Stimulated activated CD4-positive, alpha-beta T cell treated with anti-CD3 and anti-CD28 coated beads, Interleukin-1b, Interleukin-23, amount 100 ng/mL, for 24 hours (primary cell): ENCODE data around the gene YJU2.
"Not testable (repeated sequence)": the region's sequence is repeated elsewhere in the genome, so short reads cannot be mapped to it uniquely, and the experiment has no call there.

Experiments
- DNase-seq, 4 experiments: peaks; one replicate each; pipeline ENCODE4 v3.0.0-alpha.2; 2020; ENCODE audit warnings: low read depth in 4 of 4, low spot score in 1 of 4

YJU2 gene

DNA sequence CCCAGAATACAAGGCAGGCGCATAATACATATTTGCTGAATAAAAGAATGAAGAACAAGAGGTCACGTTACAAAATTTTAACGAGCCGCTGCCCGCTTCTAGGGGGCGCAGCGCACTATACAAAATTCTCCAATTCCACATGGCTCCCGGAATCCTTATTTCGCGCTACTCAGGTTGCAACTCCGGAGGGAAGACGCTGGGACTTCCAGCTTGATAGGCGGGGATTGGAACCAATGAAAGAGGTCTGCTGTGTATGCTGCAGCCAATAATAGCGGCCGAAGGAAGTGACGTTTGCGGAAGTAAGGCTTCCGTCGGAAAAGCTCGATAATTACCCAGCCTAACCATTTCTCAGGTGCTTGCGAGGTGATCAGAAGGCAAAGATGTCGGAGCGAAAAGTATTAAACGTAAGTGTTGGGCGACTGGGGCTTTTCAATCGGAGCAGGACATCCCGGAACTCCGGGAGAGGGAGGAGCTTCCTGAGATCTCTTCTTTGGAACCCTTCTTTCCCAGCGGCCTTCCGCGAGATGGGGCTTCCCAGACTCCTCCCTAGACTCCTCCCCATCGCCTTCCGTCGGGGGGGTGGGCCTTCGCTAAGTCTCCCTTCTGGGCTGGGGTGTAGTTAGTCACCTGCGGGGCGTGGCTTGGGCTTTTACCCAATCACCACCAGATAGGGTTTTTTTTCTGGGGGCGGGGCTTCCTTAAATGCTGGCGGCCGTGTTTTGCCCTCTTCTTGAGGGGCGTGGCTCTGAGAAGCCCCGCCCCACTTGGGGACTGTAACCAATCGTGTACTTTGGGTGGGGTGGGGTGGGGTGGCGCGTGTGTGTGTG lies at the start of gene YJU2:
YJU2 (plus strand) TSS at position 314 of the 827 bp plus-strand sequence; CDS start at position 381, 67 bp downstream.
- peak; percentile 96 to 99 (median 98) for DNase-seq

DNA sequence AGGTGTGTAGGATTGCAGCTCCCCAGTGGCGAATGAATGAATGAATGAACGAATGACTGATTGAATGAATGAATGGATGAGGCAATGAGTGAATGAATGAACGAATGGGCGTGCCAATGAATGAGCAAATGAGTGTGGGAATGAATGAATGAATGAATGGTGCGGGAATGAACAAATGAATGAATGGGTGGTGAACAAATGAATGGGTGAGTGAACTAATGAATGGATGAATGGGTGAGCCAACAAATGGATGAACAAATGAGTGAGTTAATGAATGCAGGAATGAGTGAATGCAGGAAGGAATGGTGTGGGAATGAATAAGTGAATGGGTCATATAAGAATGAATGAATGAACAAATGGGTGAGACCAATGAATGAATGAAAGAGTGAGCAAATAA lies 49.7 kb upstream of the YJU2 start:
- DNase-seq: no peak

DNA sequence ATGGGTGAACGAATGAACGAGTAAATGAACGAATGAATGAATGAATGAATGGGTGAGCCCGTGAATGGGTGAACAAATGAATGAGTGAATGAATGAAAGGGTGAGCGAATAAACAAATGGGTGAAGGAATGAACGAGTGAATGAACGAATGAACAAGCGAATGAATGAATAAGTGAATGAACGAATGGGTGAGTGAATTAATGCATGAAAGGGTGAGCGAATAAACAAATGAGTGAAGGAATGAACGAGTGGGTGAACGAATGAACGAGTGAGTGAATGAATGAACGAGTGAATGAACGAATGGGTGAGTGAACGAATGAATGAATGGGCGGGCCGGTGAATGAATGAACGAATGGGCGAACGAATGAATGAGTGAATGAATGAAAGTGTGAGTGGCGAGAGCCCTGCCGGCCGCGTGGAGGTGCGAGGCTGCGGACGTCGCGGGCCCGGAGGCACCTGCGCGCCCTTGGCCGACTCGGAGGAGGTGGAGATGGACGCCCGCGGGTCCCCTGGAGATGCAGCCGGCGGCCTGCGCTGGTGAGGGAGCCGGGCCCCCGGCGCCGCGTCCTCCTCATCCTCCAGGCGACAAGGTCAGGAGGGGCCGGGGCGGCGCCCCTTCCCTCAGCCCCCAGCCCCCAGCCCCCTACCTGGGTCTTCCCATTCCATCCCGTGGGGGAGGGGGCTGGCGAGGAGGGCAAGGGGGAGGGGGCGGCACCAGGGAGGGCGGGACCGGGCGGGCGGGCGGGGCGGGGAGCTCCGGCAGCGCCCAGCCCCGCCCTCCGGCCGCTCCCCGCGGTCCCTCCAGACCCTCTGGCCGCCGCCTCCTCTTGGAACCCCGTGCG lies 49.0 kb upstream of the YJU2 start:
- no peak for DNase-seq

DNA sequence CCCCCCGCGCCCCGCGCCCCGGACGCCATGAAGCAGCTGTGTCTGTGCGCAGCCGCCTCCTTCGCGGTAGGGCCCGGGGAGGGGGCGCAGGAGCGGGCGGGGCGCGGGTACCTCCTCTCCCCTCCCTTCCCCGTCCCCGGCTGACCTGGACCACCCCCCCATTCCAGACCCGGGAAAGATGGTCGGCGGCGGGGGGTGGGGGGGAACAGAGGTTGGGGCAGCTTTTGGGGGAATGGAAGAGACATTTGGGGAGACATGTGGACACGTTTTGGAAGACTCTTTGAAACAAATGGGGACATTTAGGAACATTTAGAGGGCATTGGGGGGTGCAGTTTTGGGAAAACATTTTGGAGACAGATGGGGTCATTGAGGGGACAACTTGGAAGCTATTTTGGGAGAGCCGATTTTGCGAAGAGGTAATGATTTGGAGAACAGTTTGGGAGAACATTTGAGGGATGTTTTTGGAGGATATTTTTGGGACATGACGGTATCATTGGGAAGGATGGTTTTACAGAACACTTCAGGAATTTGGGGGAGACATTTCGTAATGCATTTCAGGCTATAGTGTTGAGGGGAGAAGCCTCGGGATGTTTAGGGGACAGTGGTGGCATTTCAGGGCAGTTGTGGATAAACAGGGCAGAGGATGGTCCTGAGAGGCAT lies 48.3 kb upstream of the YJU2 start:
- no peak for DNase-seq

DNA sequence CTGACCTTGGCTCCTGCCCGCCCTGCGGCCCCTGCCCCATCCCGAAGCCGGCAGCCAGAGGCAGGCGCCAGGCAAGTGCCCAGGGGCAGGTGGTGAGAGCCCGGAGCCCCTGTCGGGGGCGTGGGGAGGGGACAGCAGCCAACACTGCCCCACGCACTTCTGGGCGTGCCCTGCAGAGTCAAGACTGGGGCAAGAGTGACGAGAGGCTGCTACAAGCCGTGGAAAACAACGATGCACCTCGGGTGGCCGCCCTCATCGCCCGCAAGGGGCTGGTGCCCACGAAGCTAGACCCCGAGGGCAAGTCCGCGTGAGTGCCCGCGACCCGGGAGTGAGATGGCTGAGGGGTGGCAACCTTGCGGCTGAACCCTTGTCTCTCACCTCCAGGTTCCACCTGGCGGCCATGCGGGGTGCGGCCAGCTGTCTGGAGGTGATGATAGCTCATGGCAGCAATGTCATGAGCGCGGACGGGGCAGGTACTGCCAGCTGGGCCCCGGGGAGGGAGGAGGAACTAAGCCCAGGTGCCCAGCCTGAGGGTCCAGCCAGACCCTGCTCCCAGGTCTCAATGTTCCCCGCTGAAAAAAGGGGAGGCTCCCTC lies 47.1 kb upstream of the YJU2 start:
- no peak for DNase-seq

DNA sequence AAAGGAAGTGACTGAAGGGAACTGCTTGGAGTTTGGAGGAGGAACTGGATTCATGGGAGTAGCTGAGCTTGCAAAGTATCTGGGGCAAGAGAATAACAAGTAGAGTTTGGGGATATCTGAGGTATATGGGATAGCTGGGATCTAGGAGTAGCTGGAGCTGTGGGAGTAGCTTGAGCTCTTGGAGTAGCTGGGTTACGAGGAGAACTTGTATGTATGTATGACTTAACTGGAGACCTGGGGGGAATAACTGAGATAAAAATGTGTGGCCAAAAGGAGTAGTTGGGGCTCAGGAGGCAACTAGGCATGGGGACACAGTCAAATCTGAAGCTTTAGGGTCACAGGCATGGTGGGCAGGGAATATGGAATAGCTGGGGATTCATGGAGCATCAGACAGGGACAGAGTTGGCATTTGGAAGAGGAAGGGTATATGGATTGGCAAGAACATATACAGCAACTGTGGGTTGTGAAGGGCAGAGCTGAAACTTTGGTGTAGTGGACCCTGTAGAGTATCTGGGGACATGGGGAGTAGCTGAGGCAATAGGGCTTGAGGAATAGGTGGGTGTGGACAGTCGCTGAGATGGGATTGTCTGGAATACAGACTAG lies 45.8 kb upstream of the YJU2 start:
- DNase-seq: no peak

DNA sequence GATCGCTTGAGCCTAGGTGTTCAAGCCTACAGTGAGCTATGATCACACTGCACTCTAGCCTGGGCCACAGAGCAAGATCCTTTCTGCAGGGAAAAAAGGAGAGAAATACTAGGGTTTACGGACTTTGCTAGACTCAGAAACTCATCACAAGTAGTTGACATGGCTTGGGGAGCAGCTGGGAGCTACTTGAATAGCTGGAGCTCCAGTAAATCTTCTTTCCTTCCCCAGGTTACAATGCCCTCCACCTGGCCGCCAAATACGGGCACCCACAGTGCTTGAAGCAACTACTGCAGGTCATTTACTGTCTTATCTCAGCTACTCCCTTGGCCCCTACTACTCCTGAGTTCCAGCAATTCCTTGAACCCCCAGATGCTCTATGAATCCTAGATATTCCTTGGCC lies 45.1 kb upstream of the YJU2 start:
- no peak for DNase-seq

DNA sequence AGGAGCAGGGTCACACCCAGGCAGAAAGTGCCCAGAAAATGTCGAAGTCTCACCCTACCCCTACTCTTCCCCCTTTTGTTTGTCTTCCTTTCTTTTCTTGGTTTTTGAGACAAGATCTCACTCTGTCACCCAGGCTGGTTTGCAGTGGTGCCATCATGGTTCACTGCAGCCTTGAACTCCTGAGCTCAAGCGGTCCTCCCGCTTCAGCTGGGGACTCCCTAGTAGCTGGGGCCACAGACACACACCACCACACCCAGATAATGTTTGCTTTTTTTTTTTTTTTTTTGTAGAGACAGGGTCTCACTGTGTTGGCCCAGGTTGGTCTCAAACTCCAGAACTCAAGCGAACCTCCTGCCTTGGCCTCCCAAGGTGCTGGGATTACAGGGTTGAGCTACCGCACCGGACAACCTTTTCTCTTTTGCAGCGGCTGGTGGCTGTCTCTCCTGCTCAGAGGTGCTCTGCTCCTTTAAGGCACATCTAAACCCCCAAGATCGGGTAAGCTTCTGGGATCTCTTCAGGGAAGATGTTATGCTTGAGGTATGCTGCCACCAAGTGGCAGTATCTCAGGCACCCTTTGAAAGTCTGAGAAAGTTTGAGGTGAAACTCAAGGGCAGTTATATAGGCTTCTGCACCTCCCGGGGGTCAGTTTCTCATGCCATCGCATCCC lies 39.9 kb upstream of the YJU2 start:
- no peak for DNase-seq

DNA sequence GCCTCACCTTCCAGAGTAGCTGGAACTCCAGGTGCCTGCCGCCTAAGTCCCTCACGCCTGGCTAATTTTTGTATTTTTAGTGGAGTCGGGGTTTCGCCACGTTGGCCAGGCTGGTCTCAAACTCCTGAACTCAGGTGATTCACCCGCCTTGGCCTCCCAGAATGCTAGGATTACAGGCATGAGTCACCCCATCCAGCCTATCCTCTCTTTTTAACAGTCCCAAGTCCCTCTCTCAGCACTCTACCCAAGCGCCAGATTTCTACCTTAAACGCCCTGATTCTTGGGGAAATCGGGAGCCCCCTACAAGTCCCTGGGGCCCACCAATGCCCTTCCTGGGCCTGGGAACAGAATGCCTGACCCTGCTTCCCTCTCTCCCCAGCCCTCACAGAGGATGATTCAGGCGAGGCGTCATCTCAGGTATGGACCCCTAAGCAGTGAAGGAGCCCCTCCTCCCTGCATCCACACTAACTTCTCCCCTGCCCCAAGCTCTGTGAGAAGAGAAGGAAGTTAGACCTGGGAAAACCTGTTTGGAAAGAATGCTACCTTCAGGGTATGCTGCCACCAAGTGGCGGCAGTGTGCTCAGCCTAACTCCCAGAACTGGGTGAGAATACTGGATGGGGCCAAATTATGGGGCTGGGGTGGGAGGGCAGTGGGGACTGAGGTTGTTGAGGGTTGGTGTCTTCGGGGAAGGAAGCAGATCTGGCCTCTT lies 38.3 kb upstream of the YJU2 start:
- no peak for DNase-seq

DNA sequence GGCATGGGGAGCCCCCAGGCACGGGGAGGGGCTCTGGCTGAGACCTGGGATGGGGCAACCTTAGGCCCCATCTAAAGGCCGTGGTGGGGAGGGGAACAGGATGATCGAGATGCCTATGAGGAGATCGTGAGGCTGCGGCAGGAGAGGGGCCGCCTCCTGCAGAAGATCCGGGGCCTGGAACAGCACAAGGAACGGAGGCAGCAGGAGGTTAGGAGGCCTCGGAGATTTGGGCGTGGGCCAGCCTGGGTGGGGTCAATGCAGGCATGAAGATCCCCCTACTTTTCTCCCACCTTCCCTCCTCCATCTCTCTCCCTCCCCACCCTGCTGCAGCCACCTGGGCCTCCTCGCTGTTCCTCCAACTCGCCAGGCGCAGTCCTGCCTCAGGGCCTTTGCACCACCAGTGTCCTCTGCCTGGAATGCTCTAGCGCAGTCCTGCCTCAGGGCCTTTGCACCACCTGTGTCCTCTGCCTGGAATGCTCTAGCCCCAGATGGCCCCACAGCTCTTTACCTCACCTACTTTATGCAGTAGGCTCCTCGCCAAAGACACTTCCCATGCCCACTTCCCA lies 36.6 kb upstream of the YJU2 start:
- no peak for DNase-seq

DNA sequence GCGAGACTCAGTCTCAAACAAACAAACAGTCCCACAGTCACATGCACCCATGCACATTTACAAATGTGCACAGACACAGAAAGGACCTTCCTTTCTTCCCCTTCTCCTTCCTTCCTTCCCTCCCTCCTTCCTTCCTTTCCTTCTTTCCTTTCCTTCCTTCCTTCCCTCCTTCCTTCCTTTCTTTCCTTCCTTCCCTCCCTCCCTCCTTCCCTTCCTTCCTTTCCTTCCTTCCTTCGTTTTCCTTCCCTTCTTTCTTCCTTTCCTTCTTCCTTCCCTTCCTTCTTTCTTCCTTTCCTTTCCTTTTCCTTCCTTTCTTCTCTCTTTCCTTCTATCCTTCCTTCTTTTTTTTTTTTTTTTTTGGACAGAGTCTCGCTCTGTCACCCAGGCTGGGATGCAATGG lies 33.8 kb upstream of the YJU2 start:
- DNase-seq: no peak

DNA sequence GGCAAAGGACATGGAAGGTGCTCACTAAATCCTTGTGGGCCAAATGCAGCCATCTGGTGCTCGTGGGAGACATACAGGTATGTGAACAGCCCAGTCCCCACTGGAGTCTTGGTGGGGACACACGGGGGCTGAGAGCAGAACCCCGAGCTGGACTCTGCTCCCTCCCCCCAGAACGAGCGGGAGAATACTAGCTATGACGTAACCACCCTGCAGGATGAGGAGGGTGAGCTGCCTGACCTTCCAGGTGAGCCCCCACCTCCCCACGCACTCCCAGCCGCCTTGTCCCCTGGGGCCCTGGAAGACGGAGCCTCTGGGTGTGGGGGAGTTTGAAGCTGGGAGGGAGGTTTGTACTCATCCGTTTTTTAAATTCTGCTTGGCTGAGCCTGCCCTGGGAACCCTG lies 31.1 kb upstream of the YJU2 start:
- no peak for DNase-seq

DNA sequence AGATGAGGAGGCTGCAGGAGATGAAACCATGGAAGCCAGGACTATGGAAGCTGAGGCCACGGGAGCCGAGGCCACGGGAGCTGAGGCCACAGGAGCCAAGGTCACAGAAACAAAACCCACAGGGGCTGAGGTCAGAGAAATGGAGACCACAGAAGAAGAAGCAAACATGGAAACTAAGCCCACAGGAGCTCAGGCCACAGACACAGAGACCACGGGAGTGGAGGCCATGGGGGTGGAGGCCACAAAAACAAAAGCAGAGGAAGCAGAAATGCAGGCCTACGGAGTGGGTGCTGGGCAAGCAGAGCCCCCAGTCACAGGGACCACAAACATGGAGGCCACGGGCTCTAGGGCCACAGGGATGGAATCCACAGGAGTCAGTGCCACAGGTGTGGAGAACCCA lies 30.0 kb upstream of the YJU2 start:
- no peak for DNase-seq

DNA sequence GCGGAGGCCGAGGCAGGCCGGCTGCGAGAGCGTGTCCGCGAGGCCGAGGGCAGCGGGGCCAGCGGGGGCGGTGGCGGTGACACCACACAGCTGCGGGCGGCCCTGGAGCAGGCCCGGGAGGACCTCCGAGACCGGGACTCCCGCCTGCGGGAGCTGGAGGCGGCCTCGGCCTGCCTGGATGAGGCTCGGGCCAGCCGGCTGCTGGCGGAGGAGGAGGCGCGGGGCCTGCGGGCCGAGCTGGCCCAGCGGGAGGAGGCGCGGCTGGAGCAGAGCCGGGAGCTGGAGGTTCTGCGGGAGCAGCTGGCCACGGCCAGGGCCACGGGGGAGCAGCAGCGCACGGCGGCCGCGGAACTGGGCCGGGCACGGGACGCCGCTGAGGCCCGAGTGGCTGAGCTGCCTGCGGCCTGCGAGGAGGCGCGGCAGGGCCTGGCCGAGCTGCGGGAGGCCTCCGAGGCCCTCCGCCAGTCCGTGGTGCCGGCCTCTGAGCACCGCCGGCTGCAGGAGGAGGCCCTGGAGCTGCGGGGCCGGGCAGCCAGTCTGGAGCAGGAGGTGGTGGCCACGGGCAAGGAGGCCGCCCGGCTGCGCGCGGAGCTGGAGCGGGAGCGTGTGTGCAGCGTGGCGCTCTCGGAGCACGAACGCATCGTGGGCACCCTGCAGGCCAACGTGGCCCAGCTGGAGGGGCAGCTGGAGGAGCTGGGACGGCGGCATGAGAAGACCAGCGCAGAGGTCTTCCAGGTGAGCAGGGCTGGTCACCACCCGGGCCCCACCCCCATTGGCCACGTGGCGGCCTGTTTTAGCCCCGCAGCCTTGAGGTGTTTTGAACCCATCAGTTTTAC lies 29.2 kb upstream of the YJU2 start:
- no peak for DNase-seq

DNA sequence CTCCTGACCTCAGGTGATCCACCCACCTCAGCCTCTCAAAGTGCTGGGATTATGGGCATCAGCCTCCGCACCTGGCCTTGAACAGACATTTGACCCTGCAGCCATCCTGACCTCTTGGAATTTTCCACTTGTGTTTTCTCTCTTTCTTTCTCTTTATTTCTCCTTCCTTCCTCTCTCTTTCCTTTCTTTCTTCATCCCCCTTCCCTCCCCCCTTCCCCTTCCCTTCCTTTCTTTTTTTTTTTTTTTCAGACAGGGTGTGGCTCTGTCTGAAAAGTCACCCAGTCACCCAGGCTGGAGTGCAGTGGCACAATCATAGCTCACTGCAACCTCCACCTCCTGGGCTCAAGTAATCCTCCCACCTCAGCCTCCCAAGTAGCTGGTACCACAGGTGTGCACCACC lies 28.4 kb upstream of the YJU2 start:
- DNase-seq: not testable (repeated sequence)

DNA sequence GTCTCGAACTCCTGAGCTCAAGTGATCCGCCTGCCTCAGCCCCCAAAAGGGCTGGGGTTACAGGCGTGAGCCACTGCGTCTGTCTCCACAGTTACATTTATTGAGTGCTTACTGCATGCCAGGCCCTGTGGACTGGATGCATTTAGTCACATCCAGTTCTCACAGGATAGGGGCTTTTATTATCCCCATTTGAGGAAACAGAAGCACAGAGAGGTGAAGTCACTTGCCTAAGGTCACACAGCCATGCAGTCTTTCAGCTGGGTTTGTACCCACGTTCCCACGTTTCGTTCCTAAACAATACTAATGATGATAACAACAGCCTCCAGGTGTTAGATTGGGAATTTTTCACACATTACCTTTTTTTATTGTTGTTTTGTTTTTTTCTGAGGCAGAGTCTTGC lies 26.7 kb upstream of the YJU2 start:
- DNase-seq: no peak

DNA sequence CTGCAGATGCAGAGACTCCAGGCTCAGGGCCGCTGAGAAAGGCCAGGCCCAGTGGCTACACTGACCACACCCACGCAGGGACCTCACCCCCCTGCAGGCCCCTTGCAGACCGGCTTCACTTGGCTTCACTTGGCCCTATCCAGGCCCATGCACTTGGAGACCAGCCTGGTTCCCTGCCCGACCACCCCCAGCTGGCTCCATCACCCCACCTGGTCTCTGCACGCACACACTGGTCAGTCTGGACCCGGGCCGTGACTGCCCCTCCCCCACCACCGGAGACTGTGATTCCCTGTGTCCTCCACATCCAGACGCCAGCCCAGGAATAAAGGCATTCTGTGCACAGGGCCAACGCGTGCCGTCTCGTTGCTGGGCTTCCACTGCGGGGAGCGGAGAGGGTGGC lies 22.4 kb upstream of the YJU2 start:
- no peak for DNase-seq

DNA sequence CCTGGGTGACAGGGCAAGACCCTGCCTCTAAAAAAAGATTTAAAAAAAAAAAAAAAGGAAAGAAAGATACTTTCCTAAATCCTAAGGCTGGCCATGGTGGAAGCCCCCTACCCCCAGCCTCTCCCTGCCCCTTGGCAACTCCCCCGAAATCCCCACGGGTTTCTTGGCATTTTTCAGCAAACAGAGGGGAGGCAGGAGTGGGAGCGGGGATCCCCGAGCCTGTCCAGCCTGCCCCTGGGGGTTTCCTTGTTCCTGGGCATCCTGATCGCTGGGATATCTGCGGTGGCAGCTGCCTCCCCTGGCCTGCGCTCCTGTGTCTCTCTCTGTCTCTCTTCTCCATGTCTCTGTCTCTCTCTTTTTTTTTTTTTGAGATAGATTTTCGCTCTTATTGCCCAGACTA lies 21.0 kb upstream of the YJU2 start:
- DNase-seq: no peak

DNA sequence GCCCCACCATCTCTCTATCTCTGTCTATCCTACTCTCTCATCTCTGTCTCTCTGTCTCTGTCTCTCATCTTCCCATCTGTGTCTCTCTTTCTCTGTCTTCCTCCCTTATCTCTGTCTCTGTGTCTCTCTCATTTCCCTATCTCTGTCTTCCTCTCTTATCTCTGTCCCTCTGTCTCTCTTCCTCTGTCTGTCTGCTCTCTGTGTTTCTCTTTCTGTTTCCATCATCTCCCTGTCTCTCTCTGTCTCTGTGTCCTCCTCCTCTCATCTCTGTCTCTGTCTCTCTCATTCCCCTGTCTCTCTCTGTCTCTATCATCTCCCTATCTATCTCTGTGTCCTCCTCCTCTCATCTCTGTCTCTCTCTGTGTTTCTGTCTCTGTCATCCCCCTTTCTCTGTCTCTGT lies 19.1 kb upstream of the YJU2 start:
- no peak for DNase-seq
